GM19468 (cell line): ENCODE data around the gene TRIM39.
"Not testable (repeated sequence)": the region's sequence is repeated elsewhere in the genome, so short reads cannot be mapped to it uniquely, and the experiment has no call there.

ENCODE experiments used
- ATAC-seq: cut with Tn5 transposase; IDR thresholded peaks from one replicate; pipeline ENCODE4 v1.9.1; 2021; ENCODE audit warnings: mild to moderate bottlenecking, moderate library complexity, moderate number of reproducible peaks; ENCODE audit not compliant: unreplicated experiment; ENCODE audit errors: extremely low read depth

The TRIM39 gene

DNA sequence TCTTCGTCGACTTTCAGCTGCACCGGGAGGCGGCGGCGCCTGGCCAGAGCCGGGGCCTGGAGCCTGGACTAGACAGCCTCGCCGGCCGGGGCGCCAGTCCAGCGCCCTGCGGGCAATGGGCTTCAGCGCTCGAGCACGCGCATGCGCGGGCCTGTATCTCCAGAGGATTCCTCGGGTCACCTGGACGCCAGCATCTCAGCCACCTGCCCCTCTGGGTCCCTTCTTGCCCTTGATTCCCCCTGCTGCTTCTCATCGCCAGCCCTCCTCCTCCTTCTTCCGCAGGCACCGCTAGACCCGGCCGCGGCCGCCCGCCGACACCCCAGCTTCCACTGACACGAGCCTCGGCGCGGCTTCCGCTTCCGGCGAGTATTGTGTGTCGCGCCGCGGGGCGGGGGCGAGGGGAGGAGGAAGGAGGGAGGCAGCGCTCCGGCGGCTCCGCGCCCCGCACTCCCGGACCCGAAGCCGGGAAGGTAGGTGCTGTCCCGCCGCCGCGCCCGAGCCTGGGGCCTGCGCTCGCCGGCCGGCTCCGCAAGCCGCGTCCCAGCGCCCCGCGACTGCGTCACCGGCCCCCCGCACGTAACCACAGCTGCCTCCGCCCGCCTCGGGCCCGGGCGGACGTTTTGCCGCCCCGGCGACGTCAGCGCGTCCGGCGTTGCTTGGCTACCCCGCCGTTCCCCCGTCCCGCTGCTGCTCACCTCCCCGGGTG, at the start of gene TRIM39:
Gene TRIM39, plus strand, starts transcription at position 402 of the 706 bp plus-strand sequence. CDS start 2,391 bp downstream, outside the sequence.
- ATAC-seq = peak; percentile 47

- not testable (repeated sequence) for ATAC-seq
Measured at GRCh38 chr6:30280988-30281387, 45.7 kb upstream of the TRIM39 start.

DNA sequence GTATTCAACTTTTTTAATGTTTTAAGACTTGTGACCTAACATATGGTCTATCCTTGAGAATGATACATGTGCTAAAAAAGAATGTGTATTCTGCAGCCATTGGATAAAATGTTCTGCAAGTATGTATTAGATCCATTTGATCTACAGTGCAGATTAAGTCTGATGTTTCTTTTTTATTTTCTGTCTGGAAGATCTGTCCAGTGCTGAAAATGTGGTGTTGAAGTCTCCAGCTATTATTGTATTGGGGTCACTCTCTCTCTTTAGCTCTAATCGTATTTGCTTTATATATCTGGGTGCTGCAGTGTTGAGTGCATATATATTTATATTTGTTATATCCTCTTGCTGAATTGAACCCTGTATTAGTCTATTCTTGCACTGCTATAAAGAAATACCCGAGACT, 44.2 kb upstream of the TRIM39 start:
- ATAC-seq = no peak

DNA sequence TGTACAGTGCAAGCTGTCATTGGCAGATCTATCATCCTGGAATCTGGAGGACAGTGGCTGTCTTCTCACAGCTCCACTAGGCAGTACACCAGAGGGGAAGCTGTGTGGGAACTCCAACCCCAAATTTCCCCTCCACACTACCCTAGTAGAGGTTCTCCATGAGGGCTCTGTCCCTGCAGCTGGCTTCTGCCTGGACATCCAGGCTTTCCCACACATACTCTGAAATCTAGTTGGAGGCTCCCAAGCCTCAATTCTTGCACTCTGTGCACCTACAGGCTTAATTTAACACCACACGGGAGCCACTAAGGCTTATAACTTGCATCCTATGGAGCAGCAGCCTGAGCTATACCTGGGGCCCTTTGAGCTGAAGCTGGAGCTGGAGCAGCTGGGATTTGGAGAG, 43.0 kb upstream of the TRIM39 start:
- ATAC-seq = no peak

- no peak for ATAC-seq
Measured at GRCh38 chr6:30287139-30287538, 39.6 kb upstream of the TRIM39 start.

GRCh38 chr6:30295837-30296236, 30.9 kb upstream of the TRIM39 start:
- no peak for ATAC-seq

- ATAC-seq = no peak
Measured at GRCh38 chr6:30304002-30304401, 22.7 kb upstream of the TRIM39 start.

GRCh38 chr6:30311101-30311500, 15.6 kb upstream of the TRIM39 start:
- no peak for ATAC-seq

DNA sequence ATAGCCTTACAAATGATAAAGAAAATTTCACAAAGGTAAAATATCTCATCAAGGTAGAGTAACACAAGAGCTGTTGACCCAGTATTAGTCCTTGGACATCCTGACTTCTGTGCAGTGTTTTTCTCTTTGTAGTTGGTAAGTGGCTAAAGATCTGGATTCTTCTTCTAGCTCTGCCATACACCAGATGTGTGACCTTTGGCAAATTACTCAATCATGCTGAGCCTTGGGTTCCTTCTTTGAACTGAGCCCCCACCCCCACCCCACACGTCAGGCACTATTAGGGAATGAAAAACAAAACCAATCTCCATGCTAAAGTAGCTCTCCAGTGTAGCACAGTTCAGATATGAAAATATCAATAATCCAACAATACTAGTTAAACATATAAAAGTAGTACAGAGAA, 15.1 kb upstream of the TRIM39 start:
- no peak for ATAC-seq

GRCh38 chr6:30312266-30312665, 14.5 kb upstream of the TRIM39 start:
- no peak for ATAC-seq

- ATAC-seq = no peak
Measured at GRCh38 chr6:30312676-30313321, 13.9 kb upstream of the TRIM39 start.

- no peak for ATAC-seq
Measured at GRCh38 chr6:30315156-30315555, 11.6 kb upstream of the TRIM39 start.

GRCh38 chr6:30317913-30318589, 8.7 kb upstream of the TRIM39 start:
- ATAC-seq = no peak

DNA sequence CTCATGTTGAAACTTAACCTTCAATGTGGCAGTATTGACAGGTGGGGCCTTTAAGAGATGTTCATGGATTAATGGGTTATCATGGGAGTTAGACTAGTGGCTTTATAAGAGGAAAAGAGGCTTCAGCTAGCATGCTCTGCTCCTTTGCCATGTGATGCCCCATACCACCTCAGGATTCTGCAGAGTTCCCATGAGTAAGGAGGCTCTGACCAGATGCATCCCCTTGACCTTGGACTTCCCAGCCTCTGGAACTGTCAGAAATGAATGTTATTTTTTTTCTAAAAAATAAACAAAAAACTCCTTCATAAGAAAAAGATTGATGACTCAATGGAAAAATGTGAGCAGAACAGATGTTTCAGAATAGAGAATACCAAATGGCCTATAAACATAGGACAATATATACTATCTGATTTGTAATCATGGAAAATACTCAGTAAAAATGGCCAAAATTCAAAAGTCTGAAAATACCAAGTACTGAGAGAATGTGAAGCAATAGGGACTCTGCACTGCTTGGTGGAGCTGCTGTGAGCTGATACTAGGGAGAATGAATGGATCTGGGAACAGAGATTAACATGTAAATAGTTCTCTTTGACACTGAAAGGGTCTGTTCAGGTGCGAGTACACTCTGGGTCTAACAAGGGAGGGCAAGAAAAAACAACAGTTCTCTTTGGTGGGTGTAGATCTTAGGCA, 7.4 kb upstream of the TRIM39 start:
- no peak for ATAC-seq

DNA sequence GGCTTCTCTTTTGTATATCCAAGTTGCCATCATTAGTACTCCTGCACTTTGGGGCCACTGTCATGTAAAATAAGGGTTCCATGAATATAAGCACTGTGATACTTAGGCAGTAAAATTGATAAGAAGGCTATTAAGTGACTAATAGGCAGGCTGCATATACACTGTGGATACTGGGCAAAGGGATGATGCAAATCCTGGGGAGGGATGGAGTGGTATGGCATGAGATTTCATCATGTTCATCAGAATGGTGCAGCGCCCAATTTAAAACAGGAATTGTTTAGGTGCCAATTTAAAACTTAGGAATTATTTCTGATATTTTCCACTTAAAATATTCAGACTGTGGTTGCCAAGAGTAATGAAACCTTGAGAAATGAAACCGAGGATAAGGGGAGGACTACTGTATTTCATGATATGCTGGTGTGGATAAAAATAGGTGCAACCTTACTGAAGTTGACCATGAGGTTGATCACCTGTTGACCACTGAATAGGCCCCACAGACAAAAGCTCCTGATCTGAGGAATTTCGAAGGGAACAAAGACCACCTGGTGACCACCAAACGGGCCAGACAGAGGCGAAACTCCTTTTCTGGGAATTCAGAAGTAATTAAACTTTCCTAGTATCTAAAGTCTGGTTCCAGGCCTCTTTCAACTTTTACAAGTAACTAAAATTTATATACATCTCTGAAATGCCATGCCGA, 4.9 kb upstream of the TRIM39 start:
- ATAC-seq = no peak

DNA sequence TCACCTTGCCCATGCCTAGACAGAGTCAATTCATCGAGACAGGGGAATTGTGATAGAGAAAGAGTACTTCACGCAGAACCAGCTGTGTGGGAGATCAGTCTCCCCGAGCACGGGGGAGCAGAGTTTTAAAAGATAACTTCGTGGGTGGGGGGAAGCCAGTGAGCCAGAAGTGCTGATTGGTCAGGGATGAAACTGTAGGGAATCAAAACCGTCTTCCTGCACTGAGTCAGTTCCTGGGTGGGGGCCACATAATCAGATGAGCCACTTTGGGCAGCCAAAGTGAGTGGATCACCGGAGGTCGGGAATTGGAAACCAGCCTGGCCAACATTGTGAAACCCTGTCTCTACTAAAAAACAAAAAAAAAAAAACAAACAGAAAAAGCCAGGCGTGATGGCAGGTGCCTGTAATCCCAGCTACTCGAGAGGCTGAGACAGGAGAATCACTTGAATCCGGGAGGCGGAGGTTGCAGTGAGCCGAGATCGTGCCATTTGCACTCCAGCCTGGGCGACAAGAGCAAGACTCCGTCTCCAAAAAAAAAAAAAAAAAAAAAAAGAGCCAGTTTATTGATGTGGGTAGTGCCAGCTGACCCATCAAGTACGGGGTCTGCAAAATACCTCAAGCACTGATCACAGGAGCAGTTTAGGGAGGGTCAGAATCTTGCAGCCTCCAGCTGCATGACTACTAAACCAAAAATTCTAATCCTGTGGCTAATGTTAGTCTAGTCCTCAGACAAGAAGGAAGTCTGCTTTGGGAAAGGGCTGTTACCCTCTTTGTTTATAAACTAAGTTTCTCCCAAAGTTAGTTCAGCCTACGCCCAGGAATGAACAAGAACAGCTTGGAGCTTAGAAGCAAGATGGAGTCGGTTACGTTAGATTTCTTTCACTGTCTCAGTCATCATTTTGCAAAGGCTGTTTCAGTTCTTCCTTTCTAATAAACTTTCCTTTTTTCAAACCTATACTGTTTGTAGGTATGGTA, 3.9 kb upstream of the TRIM39 start:
- ATAC-seq = no peak

GRCh38 chr6:30323806-30324205, 2.9 kb upstream of the TRIM39 start:
- no peak for ATAC-seq

- ATAC-seq = no peak
Measured at GRCh38 chr6:30325150-30325872, 1.4 kb upstream of the TRIM39 start.
